HuH-7 (cell line): ENCODE measurements around the gene RANBP1.
"Not testable (repeated sequence)": the region's sequence is repeated elsewhere in the genome, so short reads cannot be mapped to it uniquely, and the experiment has no call there.

Experiments
- DNase-seq: peaks from one replicate; pipeline ENCODE4 v3.0.0; 2011; ENCODE audit warnings: low spot score

The RANBP1 gene

DNA sequence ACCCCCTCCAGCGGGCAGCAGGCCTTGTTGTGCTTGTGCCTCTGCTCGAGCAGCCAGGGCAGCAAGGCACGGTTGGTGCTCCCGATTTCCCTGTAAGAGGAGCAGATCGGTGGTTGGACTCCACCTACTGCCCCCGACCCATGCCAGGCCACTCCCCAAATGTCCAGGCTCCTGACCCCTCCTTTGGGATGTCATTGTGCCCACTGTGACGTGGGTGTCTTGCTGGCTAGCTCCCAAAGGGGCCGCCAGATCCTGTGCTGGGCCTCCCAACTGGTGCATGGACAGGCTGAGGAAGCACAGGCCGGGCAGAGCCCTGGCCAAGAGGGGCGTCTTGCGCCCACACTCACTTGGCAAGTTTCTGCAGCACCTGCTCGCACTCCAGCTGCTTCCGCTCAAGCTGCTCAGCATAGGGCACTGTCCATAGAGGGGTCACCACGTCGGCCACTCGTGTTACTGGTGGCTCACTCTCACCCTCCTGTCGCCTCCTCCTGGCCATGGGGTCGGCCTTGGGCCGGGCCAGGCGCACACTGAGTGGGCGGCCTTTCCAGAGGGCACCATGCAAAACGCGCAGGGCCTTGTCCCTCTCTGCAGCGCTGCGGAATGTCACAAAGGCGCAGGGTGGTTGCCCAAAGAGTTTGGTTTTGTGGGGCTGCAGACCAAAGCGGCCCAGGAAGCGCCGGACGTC is at the start of gene RANBP1:
Gene RANBP1, plus strand, starts transcription at position 414 of the 685 bp plus-strand sequence. Its CDS starts 81 bp downstream, at position 495.
- no peak for DNase-seq

DNA sequence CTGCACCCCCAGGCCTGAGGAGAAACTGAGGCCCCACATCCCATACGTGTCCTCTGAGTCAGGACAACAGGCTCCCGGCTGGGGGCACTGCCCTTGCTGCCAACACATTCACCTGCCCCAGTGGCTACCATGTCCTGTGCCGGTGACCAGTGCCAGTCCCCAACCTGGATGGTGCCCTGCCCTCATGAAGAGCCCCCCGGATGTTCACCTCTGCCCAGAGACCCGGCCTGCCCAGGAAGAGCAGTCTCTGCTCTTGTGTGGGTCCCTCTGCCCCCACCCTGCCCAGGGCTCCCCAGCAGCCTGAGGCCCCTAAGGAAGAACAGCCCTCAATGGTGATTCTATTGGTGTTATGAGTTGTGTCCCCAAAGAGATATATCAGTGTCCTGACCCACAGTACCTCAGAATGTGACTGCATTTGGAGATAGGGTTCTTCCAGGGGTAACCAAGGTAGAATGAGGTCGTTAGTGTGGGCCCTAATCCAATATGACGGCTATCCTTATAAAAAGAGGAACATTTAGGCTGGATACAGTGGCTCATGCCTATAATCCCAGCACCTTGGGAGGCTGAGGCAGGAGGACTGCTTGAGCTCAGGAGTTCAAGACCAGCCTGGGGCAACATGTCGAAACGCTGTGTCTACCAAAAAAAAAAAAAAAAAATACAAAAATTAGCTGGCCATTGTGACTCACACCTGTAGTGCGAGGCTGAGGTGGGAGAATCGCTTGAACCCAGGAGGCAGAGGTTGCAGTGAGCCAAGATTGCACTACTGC is 49.1 kb upstream of the RANBP1 start:
- no peak for DNase-seq

DNA sequence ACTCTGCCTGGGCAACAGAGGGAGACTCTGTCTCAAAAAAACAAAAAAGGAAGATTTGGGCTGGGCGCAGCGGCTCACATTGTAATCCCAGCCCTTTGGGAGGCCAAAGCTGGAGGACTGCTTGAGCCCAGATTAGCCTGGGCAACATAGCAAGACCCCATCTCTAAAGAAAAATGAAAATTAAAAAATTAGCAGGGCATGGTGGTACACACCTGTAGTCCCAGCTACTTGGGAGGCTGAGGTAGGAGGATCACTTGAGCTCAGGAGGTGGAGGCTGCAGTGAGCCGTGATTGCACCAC is 48.6 kb upstream of the RANBP1 start:
- DNase-seq, result not testable (repeated sequence)

DNA sequence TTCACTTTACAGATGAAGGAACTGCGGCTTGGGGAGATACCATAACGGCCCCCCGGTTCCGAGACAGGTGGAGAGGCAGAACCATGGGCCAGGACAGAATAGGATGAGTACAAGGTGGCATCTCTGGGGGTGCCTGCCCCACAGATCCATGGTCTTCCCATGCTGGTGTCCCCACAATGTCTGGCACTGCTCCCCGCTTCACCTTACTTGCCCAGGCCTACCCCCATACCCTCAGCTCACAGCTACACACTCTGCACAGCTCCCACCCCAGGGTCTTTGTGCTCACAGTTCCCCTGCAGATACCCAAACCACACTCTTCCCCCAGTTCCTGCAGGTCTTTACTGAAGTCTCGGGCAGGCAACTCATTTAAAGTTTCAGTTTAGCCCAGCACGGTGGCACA is 47.3 kb upstream of the RANBP1 start:
- DNase-seq, result no peak

DNA sequence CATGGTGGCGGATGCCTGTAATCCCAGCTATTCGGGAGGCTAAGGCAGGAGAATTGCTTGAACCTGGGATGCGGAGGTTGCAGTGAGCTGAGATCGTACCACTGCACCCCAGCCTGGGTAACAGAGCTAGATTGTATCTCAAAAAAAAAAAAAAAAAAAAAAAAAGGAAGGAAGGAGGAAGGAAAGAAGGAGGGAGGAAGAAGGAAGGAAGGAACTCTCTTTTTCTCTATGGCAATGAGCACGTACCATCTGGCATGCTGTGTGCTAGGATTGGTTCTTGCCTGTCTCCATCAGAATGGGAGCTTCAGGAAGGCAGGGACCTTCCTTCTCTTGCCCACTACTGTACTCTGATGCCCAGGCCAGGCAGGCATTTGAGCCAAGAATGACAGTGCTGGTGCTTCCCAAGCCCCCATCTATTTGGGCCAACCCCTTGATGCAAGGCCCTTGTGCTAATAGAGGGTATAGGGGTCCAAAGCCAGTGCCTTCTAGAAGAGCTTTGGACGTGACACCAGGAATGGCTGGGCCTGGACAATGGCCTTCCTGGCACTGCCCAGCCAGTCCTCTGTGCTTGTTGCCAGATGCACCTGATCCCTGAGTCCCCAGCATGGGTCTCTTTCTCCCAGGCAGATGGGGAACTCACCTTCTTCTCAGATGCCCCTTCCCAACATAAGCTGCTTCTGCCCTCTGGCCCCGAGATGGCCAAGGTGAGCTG is 46.4 kb upstream of the RANBP1 start:
- DNase-seq, result no peak

DNA sequence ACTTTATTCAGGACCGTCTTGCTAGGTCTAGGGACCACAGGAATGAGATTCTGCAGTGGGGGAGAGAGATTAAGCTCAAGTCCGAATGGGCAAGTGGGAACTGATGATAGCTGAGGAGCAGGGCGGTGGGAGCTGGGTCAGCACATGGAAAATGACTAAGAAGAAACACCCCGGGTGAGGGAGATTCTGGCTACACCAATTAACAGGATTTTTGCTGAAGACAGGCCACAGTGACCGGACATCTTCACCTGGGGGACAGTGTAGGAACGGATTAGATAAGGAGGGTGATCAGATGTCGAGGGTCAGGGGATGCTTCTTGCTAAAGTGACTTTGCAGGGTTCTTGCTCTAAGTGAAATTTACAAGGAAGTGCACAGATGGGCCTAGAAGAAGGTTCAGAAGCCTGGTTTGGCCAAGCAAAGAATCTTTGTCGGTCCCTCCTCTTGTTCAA is 44.4 kb upstream of the RANBP1 start:
- no peak for DNase-seq

DNA sequence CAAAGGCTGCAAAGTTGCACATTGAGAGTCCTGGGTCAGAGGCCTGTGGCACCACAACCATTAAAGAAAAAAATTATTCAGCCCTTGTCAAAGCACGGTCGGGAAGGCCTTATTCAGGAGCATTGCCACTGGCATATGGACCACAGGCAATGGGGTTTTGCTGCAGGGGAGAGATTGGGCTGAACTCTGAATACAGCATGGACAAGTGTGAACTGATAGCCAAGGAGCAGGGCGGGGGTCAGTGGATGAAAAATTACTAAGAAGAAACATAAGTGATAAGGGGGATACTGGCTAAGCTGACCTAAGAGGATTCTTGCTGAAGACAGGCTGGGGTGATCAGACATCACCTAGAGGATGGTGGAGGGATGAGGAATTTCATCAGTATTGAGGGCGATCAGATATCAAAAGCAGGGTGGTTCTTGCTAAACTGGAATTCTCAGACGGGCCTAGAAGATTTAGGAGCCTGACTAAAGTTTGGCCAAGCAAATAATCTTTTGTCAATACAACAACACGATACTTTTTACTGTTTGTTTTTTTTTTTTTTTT is 39.2 kb upstream of the RANBP1 start:
- no peak for DNase-seq

DNA sequence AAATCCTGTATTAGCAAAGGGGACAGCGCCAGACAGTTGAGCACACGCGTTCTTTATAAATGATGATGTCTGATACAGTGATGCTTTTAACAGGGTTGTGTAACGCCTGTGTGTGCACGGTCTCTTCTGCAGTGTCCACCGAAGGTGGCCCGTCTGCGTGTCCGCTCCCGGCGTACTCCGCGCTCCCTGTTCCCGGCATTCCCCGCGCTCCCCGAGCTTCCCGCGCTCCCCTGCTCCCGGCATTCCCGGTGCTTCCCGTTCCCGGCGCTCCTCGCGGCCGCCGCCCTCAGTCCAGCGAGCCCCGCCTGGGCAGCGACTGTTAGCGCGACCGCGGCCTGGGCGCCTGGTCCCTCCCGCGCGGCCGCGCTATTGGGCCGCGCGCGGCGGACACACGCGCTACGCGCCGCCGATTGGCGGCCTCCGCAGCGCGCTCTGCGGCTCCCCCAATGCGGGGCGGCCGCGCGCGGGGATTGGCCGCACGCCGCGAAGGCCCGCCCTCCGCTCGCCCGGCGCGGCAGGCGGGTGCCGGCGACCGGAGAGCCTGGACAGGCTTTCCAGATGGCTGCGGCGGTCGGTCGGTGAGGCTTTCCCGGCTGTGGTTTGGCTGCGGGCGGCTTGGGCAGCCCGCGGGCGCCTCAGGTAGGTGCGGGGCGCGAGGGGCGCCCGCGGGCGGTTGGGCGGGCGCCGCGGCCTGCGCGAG is 36.0 kb upstream of the RANBP1 start, which contains the start of gene DGCR8:
Gene DGCR8, plus strand, starts transcription at position 497 of the 700 bp plus-strand sequence. CDS start 5,723 bp downstream, outside the sequence.
- peak; percentile 95 for DNase-seq

DNA sequence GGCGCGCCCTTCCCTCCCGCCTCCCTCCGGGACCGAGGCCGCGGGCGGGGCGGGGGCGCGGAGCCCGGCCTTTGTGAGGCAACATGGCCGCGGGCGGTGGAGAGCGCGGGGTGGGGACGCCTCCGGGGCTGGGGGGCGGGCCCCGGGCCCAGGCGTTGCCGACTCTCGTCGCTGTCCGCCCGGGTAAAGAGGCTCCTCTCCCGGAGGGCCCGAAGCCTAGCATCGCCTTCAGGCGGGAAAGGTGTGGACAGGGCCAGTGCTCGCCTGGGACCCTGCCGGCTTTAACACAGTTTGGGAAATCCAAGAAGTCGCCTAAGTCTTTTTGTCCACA is 35.5 kb upstream of the RANBP1 start:
- peak; percentile 61 for DNase-seq

DNA sequence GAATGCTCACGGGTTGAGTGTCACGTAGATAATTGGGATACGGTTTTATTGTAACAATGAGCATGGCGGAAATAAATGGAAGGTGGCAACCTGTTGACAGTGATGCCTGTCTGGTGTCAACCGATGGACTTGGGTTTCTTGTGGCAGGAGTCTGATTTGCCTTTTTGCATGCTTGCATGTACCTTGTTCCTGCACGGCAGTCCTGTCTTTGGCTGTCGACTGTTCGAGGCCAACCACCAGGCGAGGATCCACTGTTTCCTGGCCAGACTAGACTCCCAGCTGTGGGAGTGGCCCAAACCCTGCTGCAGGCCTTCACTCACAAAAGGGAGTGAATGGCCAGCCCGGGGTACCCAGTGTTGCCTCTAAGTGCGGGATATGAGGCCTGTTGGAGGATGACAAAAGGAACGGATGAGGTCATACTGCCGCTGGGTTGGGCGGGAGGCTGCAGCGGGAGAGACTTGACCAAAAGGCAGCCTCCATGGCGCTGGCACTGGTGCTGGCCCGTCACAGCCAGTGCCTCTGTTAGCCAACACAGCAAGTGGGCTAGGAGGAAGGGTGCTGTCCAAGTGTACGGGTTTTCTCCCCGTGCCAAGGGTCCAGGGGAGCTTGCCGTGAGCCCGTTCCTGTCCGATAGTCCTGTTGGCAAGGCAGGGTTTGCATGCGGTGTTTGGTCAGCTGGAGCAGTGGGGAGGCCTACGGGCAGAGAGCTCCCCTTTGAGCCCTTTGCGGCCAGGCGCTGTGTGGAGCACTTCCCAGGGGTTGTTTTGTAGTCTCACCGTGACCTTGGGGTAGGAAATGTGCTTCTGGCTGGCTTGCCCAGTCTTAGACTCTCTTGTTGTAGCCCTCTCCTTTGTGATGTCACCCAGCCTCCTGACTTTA is 34.9 kb upstream of the RANBP1 start:
- DNase-seq, result no peak

DNA sequence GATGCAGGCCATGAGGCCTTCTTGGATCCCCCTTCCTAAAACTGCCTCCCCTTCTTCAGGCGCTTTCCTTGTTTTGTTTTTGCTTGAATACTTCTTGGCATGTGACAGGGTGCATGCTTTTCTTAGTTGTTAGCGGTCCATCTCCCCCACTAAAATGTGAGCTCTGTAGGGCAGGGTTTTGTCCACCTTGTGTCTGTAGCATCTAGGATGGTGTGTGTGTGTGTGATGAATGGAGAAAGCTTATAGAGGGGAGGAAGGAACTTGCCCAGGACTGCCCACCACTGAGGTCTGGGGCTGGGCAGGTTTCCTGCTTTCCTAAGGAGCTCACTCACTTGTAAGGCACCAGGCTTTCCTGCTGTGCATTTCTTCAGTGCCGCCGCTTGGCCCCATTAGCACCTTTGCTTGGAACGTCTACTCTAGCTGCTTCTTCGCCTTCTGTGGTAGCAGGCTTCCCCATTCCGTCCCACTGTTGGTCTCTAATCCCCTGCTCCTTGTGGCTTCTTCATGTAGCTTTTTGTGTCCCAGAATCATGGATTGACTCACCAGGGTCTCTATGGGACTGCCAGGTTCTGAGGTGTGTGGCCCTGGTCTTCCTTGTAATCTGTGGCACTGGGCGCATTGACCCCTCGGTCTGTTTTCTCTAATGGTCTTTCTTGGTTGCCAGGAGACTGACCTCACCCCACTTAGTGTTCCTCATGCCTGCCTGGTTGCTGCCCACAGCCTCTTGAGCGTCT is 32.6 kb upstream of the RANBP1 start:
- DNase-seq, result no peak

DNA sequence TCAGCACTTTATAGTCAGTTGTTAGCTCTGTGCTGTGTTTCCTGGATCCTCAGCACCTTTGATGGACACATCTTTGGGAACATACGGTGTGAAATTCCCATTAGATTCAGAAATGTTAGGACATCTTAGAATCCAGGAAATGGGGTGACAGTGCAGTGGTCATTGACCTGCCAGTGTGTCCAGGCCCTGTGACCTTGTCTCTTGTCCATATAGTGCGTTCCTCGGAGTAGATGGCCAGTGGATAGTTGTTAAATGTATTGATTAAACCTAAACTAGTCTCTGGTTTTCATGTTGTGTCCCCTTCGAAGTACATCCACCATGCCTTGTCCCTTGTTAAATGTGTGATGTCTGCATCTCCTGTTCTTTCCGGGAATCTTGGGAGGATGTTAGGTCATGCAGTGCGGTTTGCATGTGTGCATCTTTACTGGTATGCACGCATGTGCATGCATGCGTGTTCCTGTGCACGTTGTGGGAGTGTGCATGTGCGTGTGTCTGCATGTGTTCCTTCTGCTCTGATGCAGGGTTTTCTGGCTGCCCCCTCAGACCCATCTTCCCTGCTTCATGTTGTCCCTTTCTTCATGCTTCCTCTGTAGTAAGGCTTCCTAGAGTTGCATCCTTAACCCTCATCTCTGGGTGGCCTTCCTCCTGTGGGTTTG is 31.9 kb upstream of the RANBP1 start:
- no peak for DNase-seq

DNA sequence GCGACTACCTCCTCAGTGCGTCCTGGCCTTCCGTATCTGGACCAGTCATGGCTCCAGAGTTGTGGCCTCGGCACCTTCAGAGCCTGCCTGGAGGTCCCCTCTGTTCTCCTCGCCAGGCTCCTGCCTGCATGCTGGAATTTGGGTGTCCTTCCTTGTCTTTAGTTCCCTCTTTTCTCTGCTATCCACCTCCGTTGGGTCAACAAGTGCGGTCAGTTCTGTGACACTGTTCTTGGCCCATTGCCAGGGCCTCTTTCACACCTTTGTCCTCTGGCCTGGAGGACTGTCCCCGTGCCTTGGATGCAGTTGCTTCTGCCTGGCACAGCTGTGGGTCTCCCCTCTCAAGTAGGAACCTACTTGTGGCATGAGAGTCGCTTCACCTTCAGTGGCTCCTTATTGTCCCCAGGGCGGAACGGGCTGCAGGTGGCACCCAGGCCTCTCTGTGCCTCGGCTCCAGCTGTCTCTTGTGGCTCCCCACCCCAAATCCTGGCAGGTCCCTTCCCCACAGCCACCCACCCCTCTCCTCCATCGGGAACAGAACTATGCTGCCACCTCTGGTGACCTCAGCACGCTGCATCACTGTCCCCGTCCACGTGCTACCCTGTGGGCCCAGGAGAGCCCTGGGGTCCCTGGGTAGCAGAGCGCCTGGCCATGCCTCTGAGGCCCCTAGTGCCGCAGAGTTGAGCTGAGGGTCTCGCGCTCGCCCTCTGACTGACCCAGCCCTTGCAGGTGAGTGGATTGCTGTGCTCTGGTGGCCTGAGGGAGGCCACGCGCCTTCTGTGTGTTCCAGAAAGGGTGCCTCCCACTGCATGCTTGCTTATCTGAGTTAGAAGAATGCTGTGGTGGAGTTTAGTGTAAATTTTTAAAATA is 31.1 kb upstream of the RANBP1 start:
- DNase-seq, result peak; percentile 80

DNA sequence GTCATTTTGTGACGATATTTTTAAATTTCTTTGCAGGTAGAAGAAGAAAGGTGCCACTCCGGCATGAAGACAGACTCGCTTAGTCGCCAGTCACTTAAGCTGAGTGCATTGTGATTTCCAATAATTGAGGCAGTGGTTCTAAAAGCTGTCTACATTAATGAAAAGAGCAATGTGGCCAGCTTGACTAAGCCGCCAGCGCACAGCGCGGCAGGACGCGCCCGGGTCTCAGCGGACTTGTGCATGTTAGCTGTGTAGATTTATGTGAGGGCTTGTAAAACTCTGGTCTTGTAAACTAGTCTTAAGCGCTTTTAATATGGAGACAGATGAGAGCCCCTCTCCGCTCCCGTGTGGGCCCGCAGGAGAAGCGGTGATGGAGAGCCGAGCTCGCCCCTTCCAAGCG is 30.3 kb upstream of the RANBP1 start:
- no peak for DNase-seq

DNA sequence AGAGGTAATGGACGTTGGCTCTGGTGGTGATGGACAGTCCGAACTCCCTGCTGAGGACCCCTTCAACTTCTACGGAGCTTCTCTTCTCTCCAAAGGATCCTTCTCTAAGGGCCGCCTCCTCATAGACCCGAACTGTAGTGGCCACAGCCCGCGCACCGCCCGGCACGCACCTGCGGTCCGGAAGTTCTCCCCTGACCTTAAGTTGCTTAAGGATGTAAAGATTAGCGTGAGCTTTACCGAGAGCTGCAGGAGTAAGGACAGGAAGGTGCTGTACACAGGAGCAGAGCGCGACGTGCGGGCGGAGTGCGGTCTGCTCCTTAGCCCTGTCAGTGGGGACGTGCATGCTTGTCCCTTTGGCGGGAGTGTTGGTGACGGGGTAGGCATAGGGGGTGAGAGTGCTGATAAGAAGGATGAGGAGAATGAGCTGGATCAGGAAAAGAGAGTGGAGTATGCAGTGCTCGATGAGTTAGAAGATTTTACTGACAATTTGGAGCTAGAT is 29.8 kb upstream of the RANBP1 start:
- DNase-seq, result no peak

DNA sequence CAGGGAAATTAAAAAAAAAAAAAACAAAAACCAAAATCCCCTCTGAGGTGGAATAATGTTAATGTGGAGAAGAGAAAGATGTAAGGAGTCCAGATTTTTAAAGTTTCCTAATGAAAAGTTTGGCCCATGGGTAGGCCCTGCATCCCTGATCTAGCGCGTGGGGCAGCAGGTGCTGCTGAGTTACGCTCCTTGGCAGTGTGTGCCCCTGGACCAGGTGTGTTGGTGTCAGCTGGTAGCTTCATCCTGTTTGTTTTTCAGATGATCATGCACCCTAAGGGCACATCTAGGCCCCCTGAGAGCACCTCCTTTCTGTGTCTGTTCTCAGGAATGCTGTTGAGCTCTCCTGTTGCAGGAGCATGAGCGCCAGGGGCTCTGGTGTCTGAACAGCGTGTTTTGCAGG is 29.1 kb upstream of the RANBP1 start:
- no peak for DNase-seq

DNA sequence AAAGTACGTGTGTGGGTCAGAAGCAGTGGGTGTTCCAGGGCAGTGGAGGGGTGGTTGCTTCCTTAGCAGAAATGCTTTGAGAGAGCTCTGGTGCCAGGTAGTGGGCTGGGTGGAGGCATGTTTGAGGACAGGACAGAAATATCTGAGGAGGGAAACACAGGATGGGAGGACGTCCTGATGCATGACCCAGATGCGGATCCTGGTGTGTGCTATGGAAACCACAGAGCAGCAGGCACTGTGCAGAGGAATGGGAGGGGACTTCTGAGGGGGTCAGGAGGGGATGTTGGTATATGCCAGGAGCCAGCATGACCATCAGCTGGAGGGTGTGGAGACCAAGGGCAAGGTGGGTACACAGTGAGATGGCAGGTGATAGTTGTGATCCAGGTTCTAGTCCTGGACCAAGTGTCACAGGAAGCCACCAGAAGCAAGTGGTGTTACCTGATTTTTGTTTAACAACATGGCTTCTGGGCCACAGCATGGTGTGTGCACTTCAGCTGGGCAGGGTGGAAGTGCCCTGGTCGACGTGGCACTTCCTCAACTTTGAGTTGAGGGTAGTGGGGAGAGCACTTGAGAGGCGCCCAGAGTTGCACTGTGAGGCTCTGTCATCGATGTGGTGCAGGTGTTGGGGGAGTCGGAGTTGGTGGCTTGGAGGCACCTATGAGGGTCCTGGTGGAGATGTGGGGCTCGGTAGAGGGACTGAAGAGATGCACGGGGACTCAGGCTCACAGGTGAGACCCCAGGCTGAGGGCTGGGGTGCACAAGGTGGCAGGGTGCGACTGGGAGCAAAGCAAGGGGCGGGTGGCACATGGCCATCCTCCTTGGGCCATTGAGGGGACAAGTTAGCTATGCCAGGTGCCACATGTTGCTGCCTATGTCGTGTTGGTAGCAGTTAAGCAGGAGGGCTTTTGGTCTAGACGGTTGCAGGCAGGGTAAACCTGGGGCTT is 28.3 kb upstream of the RANBP1 start:
- DNase-seq, result no peak

DNA sequence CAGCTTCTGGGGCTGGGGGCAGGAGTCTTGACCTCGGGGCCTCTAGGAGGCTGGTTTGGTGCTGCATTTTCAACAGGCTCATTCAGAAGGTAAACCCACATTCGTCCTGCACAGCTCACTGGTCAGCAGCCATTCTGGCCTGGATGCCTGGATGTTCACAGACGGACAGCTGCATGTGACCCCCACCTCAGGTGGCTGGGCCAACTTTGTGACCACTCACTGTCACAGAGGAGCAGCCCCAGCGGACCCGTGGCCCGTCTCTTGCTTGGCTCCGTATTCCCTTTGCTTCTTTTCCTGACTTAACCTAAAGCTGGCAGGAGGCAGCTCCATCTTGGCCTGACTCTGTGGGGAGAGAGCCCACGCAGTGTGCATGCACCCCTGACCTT is 27.6 kb upstream of the RANBP1 start:
- no peak for DNase-seq
